Esophagus muscularis mucosa (tissue), 4 donors: ENCODE measurements around the gene KRT82. TPM values are rescaled to one million over a fixed set of nuclear protein-coding genes. Genes with fewer than 3 reads are reported as not detected.

Experiments
- DNase-seq: peaks from one replicate; pipeline ENCODE4 v3.0.0-alpha.2; 2017; ENCODE audit errors: extremely low spot score
- H3K27ac ChIP-seq, 4 donors: fragments of 200-600 bp; sonication (generic); replicated peaks in 1 of 4; 1 replicate in 3 of 4; 2 replicates in 1 of 4; pipeline ENCODE4 v1.5.1; 2016 to 2019; ENCODE audit warnings: mild to moderate bottlenecking in 1 of 4
- H3K27me3 ChIP-seq, 4 donors: fragments of 200-600 bp; sonication (generic); one replicate each; pipeline versions ENCODE4 v1.5.1 to v1.6.0; 2016 to 2019
- H3K36me3 ChIP-seq, 4 donors: fragments of 200-600 bp; sonication (generic); one replicate each; pipeline ENCODE4 v1.5.1; 2016 to 2019
- H3K4me1 ChIP-seq, 4 donors: fragments of 200-600 bp; sonication (generic); one replicate each; pipeline ENCODE4 v1.5.1; 2016 to 2019
- H3K4me3 ChIP-seq, 4 donors: fragments of 200-600 bp; sonication (generic); 1 replicate in 2 of 4; 2 replicates in 2 of 4; pipeline ENCODE4 v1.5.1; 2016 to 2019; ENCODE audit warnings: mild to moderate bottlenecking in 4 of 4, moderate library complexity in 1 of 4
- H3K9me3 ChIP-seq, 4 donors: fragments of 200-600 bp; sonication (generic); 1 replicate in 3 of 4; 2 replicates in 1 of 4; pipeline ENCODE4 v1.5.1; 2016 to 2019
- CTCF ChIP-seq, 3 experiments: fragments of 200-600 bp in 2 of 3; fragments of 450-650 bp in 1 of 3; sonication (generic) in 2 of 3; IDR thresholded peaks; one replicate each; pipeline ENCODE4 v1.5.1; 2017 to 2019; ENCODE audit warnings: antibody characterized with exemption in 3 of 3, mild to moderate bottlenecking in 2 of 3, moderate library complexity in 1 of 3
- EP300 ChIP-seq: sonication (generic); formaldehyde crosslinking; IDR thresholded peaks from one replicate; pipeline ENCODE4 v1.6.1; 2017; ENCODE audit warnings: antibody characterized with exemption
- POLR2A ChIP-seq: fragments of 450-650 bp; IDR thresholded peaks from one replicate; pipeline ENCODE4 v1.6.1; 2017; ENCODE audit warnings: antibody characterized with exemption, moderate library complexity, mild to moderate bottlenecking, low read depth
- POLR2AphosphoS5 ChIP-seq, 2 donors: sonication (generic); formaldehyde crosslinking; IDR thresholded peaks; one replicate each; pipeline ENCODE4 v1.6.1; 2017; ENCODE audit warnings: antibody characterized with exemption in 2 of 2
- WGBS: methylation state at CpG from one replicate; pipeline ENCODE4 v1.1.5; 2018; 5-methylcytosine and 5-hydroxymethylcytosine counted together
- intact Hi-C: fragments of 100-400 bp; cut with DNase I; formaldehyde crosslinking; loops from one replicate; pipeline ENCODE4 v1.15.1; 2023
- total RNA-seq, 4 donors: library from RNA; depleted of rRNA; stranded (reverse); fragments of >200 nt; gene quantifications; one replicate each; pipeline versions ENCODE4 v1.1.0 to v1.2.1, GENCODE V29; 2016

The KRT82 gene
- total RNA-seq, 4 donors from 2014 or later, result not detected

GRCh38 chr12:52436000-52436827 is 30.1 kb upstream of the KRT82 start:
- TF ChIP-seq CTCF (IDR thresholded peaks at IDR 0.05) (no peak), POLR2AphosphoS5 (IDR thresholded peaks at IDR 0.05) (no peak), EP300 (no peak)
- WGBS, result 56% methylated on average over 9 of the region's 9 CpGs
- Histone ChIP-seq H3K27me3 (no peaks in the 10 kb centered on the region), H3K4me3 (no peak overlapping the region), H3K4me1 (peaks cover 0 to 8% (median 0%) of the 10 kb centered on the region in 4 donors), H3K9me3 (no peaks in the 10 kb centered on the region), H3K27ac (no peak overlapping the region), H3K36me3 (no peaks in the 10 kb centered on the region)
- intact Hi-C loops, result no loop called here
- DNase-seq, result no peak

- H3K36me3 ChIP-seq, result no peaks in the 10 kb centered on the region
- no peak overlapping the region for H3K27ac ChIP-seq
- 79% methylated on average over 6 of the region's 6 CpGs for WGBS
- DNase-seq, result no peak
- intact Hi-C loops, result no loop called here
- no peaks in the 10 kb centered on the region for H3K9me3 ChIP-seq
- TF ChIP-seq EP300, result no peak
- TF ChIP-seq POLR2AphosphoS5 (IDR thresholded peaks at IDR 0.05), result no peak
- no peak for TF ChIP-seq POLR2A
- no peak for TF ChIP-seq CTCF (IDR thresholded peaks at IDR 0.05)
- peaks cover 0 to 5% (median 0%) of the 10 kb centered on the region in 4 donors for H3K27me3 ChIP-seq
- no peak overlapping the region for H3K4me3 ChIP-seq
- peaks cover 0 to 8% (median 0%) of the 10 kb centered on the region in 4 donors for H3K4me1 ChIP-seq
Measured at GRCh38 chr12:52435659-52435999, 29.5 kb upstream of the KRT82 start.

- no peaks in the 10 kb centered on the region for H3K9me3 ChIP-seq
- H3K36me3 ChIP-seq, result no peaks in the 10 kb centered on the region
- no peak for TF ChIP-seq EP300
- TF ChIP-seq POLR2A, result no peak
- TF ChIP-seq POLR2AphosphoS5 (IDR thresholded peaks at IDR 0.05), result no peak
- TF ChIP-seq CTCF (IDR thresholded peaks at IDR 0.05), result no peak
- intact Hi-C loops, result no loop called here
- peaks cover 0 to 8% (median 0%) of the 10 kb centered on the region in 4 donors for H3K4me1 ChIP-seq
- no peak for DNase-seq
- H3K27ac ChIP-seq, result no peak overlapping the region
- H3K4me3 ChIP-seq, result no peak overlapping the region
- peaks cover 0 to 10% (median 0%) of the 10 kb centered on the region in 4 donors for H3K27me3 ChIP-seq
- 96% methylated on average over 6 of the region's 6 CpGs for WGBS
Measured at GRCh38 chr12:52434760-52435530, 28.8 kb upstream of the KRT82 start.

GRCh38 chr12:52434081-52434733 is 28.1 kb upstream of the KRT82 start, which contains the start of gene KRT75:
KRT75 (minus strand) TSS chr12:52434371; CDS start chr12:52434304, 67 bp downstream.
- intact Hi-C loops, result no loop called here
- no peaks in the 10 kb centered on the region for H3K9me3 ChIP-seq
- H3K27me3 ChIP-seq, result peaks cover 0 to 10% (median 0%) of the 10 kb centered on the region in 4 donors
- no peaks in the 10 kb centered on the region for H3K36me3 ChIP-seq
- DNase-seq, result no peak
- H3K4me1 ChIP-seq, result peaks cover 0 to 8% (median 0%) of the 10 kb centered on the region in 4 donors
- H3K27ac ChIP-seq, result no peak within 1 kb of the TSS
- TF ChIP-seq EP300, result no peak
- TF ChIP-seq POLR2AphosphoS5 (IDR thresholded peaks at IDR 0.05), result no peak
- TF ChIP-seq POLR2A, result no peak
- no peak for TF ChIP-seq CTCF (IDR thresholded peaks at IDR 0.05)
- 89% methylated on average over 15 of the region's 20 CpGs for WGBS
- H3K4me3 ChIP-seq, result no peak within 1 kb of the TSS
